ENCODE measurements around the gene SPATS2L. TPM values are rescaled to one million over a fixed set of nuclear protein-coding genes. Genes with fewer than 3 reads are reported as not detected.

SPATS2L gene, protein sequence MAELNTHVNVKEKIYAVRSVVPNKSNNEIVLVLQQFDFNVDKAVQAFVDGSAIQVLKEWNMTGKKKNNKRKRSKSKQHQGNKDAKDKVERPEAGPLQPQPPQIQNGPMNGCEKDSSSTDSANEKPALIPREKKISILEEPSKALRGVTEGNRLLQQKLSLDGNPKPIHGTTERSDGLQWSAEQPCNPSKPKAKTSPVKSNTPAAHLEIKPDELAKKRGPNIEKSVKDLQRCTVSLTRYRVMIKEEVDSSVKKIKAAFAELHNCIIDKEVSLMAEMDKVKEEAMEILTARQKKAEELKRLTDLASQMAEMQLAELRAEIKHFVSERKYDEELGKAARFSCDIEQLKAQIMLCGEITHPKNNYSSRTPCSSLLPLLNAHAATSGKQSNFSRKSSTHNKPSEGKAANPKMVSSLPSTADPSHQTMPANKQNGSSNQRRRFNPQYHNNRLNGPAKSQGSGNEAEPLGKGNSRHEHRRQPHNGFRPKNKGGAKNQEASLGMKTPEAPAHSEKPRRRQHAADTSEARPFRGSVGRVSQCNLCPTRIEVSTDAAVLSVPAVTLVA
- 77.7 and 86.8 TPM in 2 replicates for polyA plus RNA-seq (2012; rRNA removed)
- polyA plus RNA-seq (2012; cell fraction: cytosol; rRNA removed) = 88.6 and 91.1 TPM in 2 replicates
- 42.9 and 50.4 TPM in 2 replicates for polyA plus RNA-seq (2012; cell fraction: nucleus; rRNA removed)

DNA sequence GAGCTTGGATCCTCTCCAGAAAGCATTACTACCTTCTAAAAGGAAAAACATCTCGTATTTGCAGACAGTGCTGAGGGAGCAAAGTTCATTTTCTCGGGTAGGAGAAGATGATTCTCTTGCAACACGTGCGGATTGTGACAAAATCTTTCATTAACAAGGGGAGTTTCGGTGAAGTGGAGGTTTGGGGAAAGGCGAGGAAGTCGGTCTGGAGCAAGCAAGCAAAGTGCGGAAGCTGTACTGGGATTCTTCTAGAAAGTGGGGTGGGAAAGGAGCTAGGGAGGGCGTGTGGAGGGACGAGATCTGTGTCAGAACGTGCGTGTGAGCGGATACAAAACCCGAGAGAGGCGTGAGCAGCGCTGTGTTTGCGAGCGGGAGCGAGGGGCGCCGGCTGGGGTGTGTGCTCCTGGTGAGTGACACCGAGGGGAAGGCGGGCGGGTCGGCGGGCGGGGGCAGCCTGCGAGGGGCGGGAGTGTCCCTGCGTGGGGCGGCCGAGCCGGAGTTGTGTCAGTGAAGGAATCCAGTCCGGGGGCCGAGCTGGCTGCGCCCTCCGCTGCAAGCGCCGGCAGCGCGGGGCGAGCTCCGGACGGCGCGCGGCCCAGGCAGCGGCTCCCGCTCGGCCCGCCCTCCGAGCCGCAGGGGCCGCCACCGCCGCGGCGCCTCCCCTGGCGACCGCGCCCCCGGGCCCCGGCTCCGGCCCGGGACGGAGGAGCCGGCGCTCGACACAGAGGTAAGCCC, at the start of gene SPATS2L:
Gene SPATS2L (plus strand): TSS at position 498 of the 735 bp plus-strand sequence. CDS start 82,552 bp downstream, outside the sequence.
- H3K4me1 ChIP-seq (ENCODE audit: control insufficient read depth in 1 of 2, insufficient read depth in 2 of 2, low read depth in 1 of 2, low read length in 1 of 2) = peaks cover 6 to 8% of the 10 kb centered on the region in 2 experiments
- H4K20me1 ChIP-seq (ENCODE audit: insufficient read depth) = peaks cover 6% of the 10 kb centered on the region; the same call in 1 of the 2 replicates
- H2AFZ ChIP-seq (ENCODE audit: low read depth) = peak within 1 kb of the TSS; percentile 80
- H3K9me3 ChIP-seq = no peaks in the 10 kb centered on the region
- H3K79me2 ChIP-seq (ENCODE audit: insufficient read depth) = peaks cover 50% of the 10 kb centered on the region
- peak within 1 kb of the TSS; percentile 71 to 92 for H3K27ac ChIP-seq (ENCODE audit: low read depth in 2 of 2, low read length in 1 of 2)
- H3K27me3 ChIP-seq (ENCODE audit: insufficient read depth) = no peaks in the 10 kb centered on the region
- DNase-seq = no peak
- peaks cover 38% of the 10 kb centered on the region for H3F3A ChIP-seq (replicated peaks; ENCODE audit: insufficient read depth)
- peak within 1 kb of the TSS; percentile 67 to 95 for H3K4me3 ChIP-seq (ENCODE audit: low read depth in 2 of 2, low read length in 1 of 2)
- H3K9ac ChIP-seq = peak within 1 kb of the TSS; percentile 75
- H3K9me2 ChIP-seq = no peaks in the 10 kb centered on the region
- under 1% methylated on average over 26 of the region's 69 CpGs for WGBS (ENCODE audit: low lambda C conversion rate)
- H3K4me2 ChIP-seq = peak within 1 kb of the TSS; percentile 77
- no peaks in the 10 kb centered on the region for H3K36me3 ChIP-seq (replicated peaks in 1 of 2; ENCODE audit: control insufficient read depth in 1 of 2, insufficient read depth in 2 of 2, low read length in 1 of 2)
- ChIA-PET POLR2A (interaction anchor here (0.7 to 0.9 kb wide), 3 partner anchors 29 to 255 kb away, joined by 3 to 5 read pairs (median 3); no protein-coding TSS in a partner anchor), CTCF (interaction anchor here (0.7 to 2.9 kb wide), 12 partner anchors 9 to 331 kb away, joined by 3 to 14 read pairs (median 4); no protein-coding TSS in a partner anchor)
- TF ChIP-seq YY1 (IDR thresholded peaks at IDR 0.05; ENCODE audit: low read depth) (no peak), TCF12 (IDR thresholded peaks at IDR 0.05) (no peak), TEAD4 (IDR thresholded peaks at IDR 0.05; ENCODE audit: borderline replicate concordance, insufficient read depth) (no peak; the same call in 1 of the 2 replicates), NFIC (IDR thresholded peaks at IDR 0.05; ENCODE audit: borderline replicate concordance) (peak; percentile 3; the same call in 1 of the 2 replicates), JUND (IDR thresholded peaks at IDR 0.05) (no peak), FOXJ3 (CRISPR knock-in tag; IDR thresholded peaks at IDR 0.05) (no peak), SIN3A (IDR thresholded peaks at IDR 0.05; ENCODE audit: borderline replicate concordance, low read depth, low read length) (no peak), CHD2 (IDR thresholded peaks at IDR 0.05; ENCODE audit: low read length, partially characterized antibody) (peak; percentile 18), ELF1 (IDR thresholded peaks at IDR 0.05) (0 out of 2 replicates have a peak, but pooled peaks have one; percentile 20), MEF2A (IDR thresholded peaks at IDR 0.05; ENCODE audit: borderline replicate concordance, low read depth) (no peak), EP300 (IDR thresholded peaks at IDR 0.05; ENCODE audit: borderline replicate concordance in 1 of 2, low read depth in 1 of 2, low read length in 1 of 2) (no peak), FOXM1 (IDR thresholded peaks at IDR 0.05; ENCODE audit: low read depth) (no peak), MXI1 (IDR thresholded peaks at IDR 0.05; ENCODE audit: low read depth, low read length) (0 out of 2 replicates have a peak, but pooled peaks have one; percentile 77), POLR2AphosphoS5 (IDR thresholded peaks at IDR 0.05; ENCODE audit: low read depth, low read length) (peak; percentile 25; the same call in 1 of the 2 replicates), GABPA (IDR thresholded peaks at IDR 0.05; ENCODE audit: low read depth) (0 out of 2 replicates have a peak, but pooled peaks have one; percentile 1), TAF1 (IDR thresholded peaks at IDR 0.05; ENCODE audit: borderline replicate concordance, low read depth, low read length) (peak; percentile 67; the same call in 1 of the 2 replicates)
- TF ChIP-seq, protein P1, sequence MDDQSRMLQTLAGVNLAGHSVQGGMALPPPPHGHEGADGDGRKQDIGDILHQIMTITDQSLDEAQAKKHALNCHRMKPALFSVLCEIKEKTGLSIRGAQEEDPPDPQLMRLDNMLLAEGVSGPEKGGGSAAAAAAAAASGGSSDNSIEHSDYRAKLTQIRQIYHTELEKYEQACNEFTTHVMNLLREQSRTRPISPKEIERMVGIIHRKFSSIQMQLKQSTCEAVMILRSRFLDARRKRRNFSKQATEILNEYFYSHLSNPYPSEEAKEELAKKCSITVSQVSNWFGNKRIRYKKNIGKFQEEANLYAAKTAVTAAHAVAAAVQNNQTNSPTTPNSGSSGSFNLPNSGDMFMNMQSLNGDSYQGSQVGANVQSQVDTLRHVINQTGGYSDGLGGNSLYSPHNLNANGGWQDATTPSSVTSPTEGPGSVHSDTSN (IDR thresholded peaks at IDR 0.05) = peak; percentile 84
- TF ChIP-seq, protein P2, sequence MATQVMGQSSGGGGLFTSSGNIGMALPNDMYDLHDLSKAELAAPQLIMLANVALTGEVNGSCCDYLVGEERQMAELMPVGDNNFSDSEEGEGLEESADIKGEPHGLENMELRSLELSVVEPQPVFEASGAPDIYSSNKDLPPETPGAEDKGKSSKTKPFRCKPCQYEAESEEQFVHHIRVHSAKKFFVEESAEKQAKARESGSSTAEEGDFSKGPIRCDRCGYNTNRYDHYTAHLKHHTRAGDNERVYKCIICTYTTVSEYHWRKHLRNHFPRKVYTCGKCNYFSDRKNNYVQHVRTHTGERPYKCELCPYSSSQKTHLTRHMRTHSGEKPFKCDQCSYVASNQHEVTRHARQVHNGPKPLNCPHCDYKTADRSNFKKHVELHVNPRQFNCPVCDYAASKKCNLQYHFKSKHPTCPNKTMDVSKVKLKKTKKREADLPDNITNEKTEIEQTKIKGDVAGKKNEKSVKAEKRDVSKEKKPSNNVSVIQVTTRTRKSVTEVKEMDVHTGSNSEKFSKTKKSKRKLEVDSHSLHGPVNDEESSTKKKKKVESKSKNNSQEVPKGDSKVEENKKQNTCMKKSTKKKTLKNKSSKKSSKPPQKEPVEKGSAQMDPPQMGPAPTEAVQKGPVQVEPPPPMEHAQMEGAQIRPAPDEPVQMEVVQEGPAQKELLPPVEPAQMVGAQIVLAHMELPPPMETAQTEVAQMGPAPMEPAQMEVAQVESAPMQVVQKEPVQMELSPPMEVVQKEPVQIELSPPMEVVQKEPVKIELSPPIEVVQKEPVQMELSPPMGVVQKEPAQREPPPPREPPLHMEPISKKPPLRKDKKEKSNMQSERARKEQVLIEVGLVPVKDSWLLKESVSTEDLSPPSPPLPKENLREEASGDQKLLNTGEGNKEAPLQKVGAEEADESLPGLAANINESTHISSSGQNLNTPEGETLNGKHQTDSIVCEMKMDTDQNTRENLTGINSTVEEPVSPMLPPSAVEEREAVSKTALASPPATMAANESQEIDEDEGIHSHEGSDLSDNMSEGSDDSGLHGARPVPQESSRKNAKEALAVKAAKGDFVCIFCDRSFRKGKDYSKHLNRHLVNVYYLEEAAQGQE (IDR thresholded peaks at IDR 0.05; ENCODE audit: low read depth, low read length) = no peak
- TF ChIP-seq, protein P3, sequence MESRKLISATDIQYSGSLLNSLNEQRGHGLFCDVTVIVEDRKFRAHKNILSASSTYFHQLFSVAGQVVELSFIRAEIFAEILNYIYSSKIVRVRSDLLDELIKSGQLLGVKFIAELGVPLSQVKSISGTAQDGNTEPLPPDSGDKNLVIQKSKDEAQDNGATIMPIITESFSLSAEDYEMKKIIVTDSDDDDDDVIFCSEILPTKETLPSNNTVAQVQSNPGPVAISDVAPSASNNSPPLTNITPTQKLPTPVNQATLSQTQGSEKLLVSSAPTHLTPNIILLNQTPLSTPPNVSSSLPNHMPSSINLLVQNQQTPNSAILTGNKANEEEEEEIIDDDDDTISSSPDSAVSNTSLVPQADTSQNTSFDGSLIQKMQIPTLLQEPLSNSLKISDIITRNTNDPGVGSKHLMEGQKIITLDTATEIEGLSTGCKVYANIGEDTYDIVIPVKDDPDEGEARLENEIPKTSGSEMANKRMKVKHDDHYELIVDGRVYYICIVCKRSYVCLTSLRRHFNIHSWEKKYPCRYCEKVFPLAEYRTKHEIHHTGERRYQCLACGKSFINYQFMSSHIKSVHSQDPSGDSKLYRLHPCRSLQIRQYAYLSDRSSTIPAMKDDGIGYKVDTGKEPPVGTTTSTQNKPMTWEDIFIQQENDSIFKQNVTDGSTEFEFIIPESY (IDR thresholded peaks at IDR 0.05; ENCODE audit: borderline replicate concordance, low read depth) = no peak
- TF ChIP-seq, protein P4, sequence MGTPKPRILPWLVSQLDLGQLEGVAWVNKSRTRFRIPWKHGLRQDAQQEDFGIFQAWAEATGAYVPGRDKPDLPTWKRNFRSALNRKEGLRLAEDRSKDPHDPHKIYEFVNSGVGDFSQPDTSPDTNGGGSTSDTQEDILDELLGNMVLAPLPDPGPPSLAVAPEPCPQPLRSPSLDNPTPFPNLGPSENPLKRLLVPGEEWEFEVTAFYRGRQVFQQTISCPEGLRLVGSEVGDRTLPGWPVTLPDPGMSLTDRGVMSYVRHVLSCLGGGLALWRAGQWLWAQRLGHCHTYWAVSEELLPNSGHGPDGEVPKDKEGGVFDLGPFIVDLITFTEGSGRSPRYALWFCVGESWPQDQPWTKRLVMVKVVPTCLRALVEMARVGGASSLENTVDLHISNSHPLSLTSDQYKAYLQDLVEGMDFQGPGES (IDR thresholded peaks at IDR 0.05; ENCODE audit: low read depth, low read length) = no peak
- TF ChIP-seq, protein P5, sequence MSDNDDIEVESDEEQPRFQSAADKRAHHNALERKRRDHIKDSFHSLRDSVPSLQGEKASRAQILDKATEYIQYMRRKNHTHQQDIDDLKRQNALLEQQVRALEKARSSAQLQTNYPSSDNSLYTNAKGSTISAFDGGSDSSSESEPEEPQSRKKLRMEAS (IDR thresholded peaks at IDR 0.05; ENCODE audit: low read depth) = peak; percentile 39
